Central memory CD4-positive, alpha-beta T cell (primary cell): ENCODE data around the gene STBD1.
A peak's percentile ranks its signal among the peaks of the same experiment; 100 is the strongest.
"Not testable (repeated sequence)": the region's sequence is repeated elsewhere in the genome, so short reads cannot be mapped to it uniquely, and the experiment has no call there.

ENCODE experiments used
- DNase-seq: peaks from one replicate; pipeline ENCODE4 v3.0.0; 2022

The STBD1 gene

GRCh38 chr4:76334885-76335284 lies 28.4 kb downstream of the STBD1 start:
- no peak for DNase-seq

- DNase-seq = no peak
Observed at GRCh38 chr4:76339364-76339763, 32.8 kb downstream of the STBD1 start.

- no peak for DNase-seq
Observed at GRCh38 chr4:76341063-76341462, 34.5 kb downstream of the STBD1 start.

DNA sequence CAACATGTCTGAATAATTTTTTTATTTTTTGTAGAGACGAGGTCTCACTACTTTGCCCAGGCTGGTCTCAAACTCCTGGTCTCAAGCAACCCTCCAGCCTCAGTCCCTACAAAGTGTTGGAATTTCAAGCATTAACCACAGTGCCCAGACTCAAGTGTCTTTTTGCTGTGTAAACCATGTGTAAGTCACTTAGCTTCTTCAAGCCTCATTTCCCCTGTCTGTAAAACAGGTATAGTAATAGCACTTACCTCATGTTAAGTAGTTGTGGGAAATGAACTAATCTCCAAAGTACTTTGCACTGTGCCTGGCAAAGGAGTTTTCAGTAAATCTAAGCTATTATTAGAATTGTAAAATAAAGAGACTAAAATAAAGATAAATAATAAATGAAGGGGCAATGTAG lies 35.7 kb downstream of the STBD1 start:
- no peak for DNase-seq

DNA sequence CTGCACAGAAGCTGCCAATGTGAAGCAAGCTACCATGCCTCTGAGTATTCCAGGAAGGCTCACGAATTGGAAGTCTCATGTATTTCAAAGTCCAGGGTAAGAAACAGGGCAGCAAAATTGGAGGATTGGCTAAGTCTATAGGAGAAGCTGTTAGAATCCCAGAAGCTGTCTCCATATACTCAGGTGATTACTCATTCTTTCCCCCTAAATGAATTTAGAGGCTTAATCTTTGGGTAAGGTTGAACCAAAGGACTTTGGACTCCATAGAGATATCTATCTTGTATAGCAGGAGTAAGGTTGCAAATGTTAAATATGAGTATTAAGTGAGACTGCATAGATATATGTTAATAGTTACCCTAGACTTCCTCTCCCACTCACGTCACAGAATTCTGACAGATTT lies 36.3 kb downstream of the STBD1 start:
- DNase-seq = no peak

- DNase-seq = peak; percentile 25
Observed at GRCh38 chr4:76354517-76355473, 48.3 kb downstream of the STBD1 start.

DNA sequence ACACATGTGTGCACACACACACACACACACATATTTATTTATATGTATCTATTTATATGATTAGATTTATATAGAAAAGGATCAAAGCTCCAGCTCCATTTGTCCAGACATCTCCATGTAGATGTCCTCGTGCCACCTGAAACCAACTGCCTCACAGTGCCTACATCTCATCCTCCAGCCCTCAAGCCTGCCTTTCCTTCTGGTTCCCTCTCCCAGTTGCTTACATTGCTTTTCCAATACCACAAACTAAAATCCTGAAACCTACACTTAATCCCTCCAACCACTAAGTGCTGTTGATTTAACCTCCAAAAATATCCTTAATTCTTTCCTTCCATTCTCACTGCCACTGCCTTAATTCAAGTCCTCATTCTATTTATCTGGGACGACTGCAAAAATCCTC lies 51.4 kb downstream of the STBD1 start:
- DNase-seq = no peak

- DNase-seq = not testable (repeated sequence)
Observed at GRCh38 chr4:76359881-76360466, 53.4 kb downstream of the STBD1 start.
